NCI-H2171 (cell line): ENCODE measurements around the gene HGFAC.
"Not testable (repeated sequence)": the region's sequence is repeated elsewhere in the genome, so short reads cannot be mapped to it uniquely, and the experiment has no call there.

ENCODE experiments used
- DNase-seq: peaks from one replicate; lab custom pipeline; 2025; lab: John Stamatoyannopoulos, UW

Gene HGFAC

DNA sequence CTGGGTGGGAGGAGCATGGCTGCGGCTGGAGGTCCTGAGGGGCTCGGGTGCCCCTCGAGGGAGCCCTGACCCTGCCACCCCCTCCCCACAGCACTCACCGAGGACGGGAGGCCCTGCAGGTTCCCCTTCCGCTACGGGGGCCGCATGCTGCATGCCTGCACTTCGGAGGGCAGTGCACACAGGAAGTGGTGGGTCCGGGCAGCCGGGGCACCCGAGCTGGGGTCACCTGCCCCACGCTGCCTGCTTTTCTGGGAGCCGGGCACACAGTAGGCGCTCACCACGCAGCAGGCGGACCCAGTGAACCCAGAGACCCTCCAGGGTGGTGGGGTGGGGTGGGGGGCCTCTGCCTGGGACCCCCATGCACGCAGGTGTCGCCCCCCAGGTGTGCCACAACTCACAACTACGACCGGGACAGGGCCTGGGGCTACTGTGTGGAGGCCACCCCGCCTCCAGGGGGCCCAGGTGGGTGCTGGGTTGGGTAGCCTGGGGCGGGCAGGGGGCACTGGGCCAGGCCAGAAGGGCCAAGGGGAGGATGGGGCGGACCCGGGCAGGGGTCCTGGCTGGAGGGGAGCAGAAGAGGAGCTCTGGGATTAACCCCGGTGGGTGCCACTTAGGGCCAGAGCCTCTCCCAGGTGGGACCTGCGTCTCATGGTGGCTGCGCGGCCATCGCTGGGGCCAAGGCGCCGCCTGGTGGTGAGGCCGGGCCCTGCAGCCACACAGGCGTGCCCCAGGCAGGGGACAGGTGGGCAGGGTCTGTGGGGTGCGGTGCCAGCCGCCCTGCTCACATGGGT is 1.4 kb downstream of the HGFAC start:
- DNase-seq = no peak

DNA sequence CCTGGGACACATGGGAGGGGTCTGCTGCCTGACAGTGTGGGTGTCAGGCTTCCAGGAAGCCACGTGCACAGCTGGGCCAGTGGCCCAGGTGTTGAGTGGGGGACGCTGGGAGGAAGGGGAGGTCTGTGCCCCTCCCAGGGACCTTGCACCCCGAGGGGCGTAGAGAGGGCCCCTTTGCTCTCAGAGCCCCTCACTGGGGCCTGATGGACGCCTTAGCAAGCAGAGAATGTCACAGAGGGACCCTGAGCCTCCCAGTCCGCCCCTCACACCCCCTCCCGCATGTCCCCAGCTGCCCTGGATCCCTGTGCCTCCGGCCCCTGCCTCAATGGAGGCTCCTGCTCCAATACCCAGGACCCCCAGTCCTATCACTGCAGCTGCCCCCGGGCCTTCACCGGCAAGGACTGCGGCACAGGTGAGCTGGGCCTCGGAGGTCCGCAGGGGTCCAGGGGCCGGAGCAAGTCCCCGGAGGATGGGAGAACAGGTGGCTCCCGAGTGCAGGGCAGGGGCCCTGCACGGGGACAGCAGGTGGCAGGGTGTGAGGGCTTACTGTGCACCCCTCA is 2.1 kb downstream of the HGFAC start:
- DNase-seq = no peak

- DNase-seq = no peak
These were observed 2.8 kb downstream of the HGFAC start for GRCh38 chr4:3444351-3445110.

- no peak for DNase-seq
These were observed 3.5 kb downstream of the HGFAC start for GRCh38 chr4:3445111-3445820.

DNA sequence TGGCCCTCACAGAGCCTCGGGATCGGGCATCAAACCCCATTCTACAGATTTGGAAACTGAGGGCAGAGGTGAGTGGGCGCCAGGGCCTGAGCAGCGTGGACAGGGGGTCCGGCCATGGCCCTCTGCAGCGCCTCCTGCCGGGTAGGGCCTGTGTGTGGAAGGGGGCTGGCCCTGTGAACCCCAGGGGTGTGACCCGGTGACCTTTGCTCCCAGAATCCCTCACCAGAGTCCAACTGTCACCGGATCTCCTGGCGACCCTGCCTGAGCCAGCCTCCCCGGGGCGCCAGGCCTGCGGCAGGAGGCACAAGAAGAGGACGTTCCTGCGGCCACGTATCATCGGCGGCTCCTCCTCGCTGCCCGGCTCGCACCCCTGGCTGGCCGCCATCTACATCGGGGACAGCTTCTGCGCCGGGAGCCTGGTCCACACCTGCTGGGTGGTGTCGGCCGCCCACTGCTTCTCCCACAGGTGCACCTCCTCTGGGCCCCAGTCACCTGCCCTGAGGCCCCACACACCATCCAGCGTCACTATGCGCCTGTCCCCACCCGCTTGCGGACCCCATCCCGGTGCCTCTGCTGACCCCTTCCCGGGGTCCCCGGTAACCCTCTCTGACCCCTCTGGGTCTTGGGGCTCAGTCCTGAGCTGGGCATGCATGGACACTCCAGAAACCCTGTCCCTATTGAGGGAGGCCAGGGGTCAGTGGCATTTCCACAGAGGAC is 4.2 kb downstream of the HGFAC start:
- DNase-seq = no peak

- DNase-seq = no peak
These were observed 5.0 kb downstream of the HGFAC start for GRCh38 chr4:3446631-3447320.

- no peak for DNase-seq
These were observed 5.9 kb downstream of the HGFAC start for GRCh38 chr4:3447431-3448395.

GRCh38 chr4:3449047-3449573 is 7.3 kb downstream of the HGFAC start:
- no peak for DNase-seq

DNA sequence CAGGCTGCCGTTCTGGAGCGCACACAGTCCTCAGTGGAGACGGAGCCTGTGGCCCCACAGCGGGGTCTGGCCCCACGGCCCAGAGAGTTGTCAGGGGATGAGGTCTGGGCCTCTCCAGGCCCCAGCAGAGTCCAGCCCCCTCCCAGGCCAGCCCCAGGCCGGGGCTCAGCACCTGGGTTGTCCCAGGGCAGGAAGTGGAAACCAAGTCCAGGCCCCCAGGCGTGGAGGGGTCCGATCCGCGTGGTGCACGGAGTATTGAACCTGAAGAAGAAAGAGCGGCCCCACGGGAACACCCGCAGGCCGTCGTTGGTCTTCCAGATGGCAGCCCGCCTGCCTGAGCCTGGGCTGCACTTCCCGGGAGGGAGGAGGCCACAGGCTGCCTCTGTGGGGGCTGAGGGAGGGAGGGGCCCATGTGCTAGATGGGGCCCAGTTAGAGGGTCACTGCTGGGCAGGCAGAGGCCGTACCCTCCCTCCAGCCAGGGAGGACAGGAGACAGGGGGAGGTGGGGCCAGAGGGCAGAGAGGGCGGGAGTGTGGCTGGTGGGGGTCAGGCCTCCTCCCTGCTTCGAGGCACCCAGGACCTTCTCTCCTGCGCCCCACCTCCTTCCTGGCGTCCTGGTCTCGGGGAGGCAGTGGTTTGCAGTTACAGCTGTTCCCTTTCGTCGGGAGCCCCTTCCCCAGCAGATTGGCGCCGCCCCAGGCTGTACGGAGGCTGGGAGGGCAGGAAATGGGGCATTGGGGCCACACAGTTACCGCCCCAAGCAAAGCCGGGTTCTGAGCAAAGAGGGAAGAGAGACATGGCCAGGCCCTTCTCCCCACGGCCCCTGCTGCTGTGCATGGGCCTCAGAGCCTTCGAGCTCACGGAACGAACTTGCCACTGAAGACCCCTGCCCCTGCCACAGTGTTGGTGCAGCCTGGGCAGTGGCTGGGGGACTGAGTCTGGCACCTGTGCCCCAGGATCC is 8.1 kb downstream of the HGFAC start:
- no peak for DNase-seq

DNA sequence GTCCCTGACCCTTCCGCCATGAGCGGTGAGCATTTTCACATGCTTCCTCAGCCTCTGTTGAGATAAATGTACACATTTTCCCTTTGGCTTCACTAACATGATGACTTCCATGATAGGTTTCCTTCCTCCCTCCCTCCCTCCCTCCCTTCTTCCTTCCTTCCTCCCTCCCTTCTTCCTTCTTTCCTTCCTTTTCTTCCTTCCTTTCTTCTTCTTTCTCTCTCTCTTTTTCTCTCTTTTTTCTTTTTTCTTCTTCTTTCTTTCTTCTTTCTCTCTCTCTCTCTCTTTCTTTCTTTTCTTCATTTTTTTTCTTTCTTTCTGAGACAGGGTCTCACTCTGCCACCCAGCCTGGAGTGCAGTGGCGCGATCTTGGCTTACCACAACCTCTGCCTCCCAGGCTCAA is 8.9 kb downstream of the HGFAC start:
- DNase-seq = no peak

DNA sequence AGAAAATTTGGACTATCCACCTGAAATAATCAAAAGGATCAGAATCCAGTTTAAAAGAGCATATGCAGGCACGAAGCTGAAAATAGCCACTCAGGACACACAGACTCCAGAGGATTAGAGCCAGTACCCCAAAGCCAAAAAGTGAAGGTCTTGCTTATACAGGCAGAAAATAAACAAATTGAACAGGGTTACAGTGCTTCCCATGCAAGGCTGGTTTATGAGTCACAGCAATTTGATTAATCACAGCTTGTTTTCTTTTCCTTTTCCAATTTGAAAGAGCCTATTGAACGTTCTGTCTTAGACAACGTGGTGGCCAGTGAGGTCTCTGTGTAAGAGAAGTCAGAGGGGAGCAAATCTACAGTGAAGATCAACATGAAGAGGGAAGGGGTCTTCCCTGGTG is 10.2 kb downstream of the HGFAC start:
- DNase-seq = no peak

DNA sequence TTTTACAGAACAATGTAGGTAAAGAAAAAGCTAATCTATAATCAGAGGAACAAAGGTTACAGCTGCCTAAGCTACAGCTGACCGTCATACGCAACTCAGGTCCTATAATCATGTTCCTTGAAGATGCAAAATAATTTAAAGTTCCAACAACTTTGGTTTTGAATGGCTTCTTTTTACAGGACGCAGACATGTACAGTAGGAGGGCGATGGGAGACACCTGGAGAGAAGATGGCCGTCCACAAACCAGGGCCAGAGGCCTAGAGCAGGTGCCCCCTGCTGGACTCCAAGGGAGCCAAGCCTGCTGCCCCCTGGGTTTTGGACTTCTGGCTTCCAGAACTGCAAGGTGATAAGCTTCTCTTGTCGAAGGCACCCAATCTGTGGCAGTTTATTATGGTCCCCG is 10.6 kb downstream of the HGFAC start:
- DNase-seq = no peak

DNA sequence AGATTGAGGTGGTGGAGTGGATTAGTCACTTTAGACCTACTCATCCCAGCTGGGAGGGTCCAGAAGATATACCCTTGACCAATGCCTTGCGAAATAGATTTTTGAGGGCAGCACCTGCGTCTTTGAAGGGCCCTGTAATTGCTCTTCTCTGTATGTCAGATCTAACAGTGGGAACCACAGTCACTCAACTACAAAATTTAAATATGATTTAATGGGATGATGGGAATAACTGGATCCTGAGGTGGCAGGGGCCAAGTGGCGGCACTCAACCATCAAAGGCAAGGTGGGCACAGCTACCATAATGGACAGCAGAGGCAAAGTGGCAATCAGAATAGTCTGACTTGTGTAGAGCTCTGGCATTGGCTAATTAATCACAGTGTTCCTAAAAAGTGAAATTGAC is 13.8 kb downstream of the HGFAC start:
- DNase-seq = not testable (repeated sequence)

- no peak for DNase-seq
These were observed 16.6 kb downstream of the HGFAC start for GRCh38 chr4:3458371-3458770.

GRCh38 chr4:3459156-3459555 is 17.4 kb downstream of the HGFAC start:
- DNase-seq = not testable (repeated sequence)

GRCh38 chr4:3460926-3461325 is 19.2 kb downstream of the HGFAC start:
- DNase-seq = no peak

- no peak for DNase-seq
These were observed 19.9 kb downstream of the HGFAC start for GRCh38 chr4:3461515-3462291.

DNA sequence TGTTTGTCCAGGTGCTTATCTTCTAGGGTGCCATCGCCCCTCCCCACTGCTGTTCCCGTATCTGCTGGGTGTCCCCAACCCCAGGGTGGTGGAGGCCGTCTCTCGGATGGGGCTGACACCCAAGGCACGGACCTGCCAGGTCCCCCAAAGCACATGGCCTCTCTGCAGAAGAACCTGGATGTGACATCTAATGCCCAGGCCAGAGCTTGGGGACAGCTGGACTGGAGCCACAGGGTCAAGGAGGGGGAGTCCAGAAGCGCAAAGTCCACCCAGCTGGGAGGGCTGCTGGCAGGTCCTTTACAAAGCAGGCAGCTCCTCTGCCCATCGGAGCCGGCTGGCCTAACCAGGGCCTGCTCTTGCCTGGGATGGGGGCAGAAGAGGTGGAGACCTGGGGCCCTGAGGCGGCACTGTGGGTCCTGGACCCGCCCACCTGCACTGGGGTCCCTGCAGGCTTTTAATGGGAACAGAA is 20.6 kb downstream of the HGFAC start:
- DNase-seq = no peak
